ENCODE results near the gene NOS3. TPM values are rescaled to one million over a fixed set of nuclear protein-coding genes. Genes with fewer than 3 reads are reported as not detected.

NOS3 gene
- total RNA-seq, 4 donors from 2014 or later, result 6.6 to 50.1 (median 15.8) TPM

DNA sequence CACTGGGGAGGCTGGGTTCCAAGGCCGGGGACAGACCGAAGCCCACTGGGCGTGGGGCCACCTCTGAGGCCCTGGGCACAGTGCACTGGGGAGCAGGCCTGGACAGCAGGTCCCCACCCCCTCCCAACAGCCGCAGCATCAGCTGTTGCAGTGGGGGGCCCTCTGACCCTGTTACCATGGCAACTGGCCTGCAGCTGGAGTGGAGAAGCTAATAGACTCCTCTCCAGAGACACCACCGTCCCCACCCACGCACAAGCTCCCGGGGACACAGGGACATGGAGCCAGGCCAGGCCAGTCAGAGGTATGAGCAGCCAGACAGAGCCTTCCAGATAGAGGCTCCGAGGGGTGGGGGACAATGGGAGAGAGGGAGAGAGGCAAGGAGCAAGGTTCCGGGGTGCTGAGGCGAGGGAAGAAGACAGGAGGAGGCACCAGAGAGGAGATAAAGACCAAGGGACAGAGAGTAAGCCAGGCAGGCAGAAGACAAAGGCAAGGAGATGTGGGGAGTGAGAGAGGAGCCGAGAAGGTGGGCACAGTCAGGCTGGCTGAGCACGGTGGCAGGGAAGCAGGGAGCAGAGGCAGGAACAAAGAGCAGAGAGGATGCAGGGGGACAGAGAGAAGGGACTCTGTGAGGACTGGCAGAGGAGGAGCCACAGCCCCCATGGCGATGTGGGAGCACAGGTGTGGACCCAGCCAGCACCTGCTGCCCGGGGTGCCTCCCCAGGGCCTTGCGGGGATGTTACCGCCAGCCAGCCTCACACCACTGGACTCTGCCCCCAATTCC, 19.4 kb upstream of the NOS3 start:
- Histone ChIP-seq H3K27me3 (no peaks in the 10 kb centered on the region), H3K36me3 (no peaks in the 10 kb centered on the region), H3K4me3 (no peak overlapping the region), H3K9me3 (no peaks in the 10 kb centered on the region), H3K4me1 (peaks cover 3 to 20% of the 10 kb centered on the region in 2 donors), H3K27ac (peak overlapping the region; percentile 75 to 80)
- TF ChIP-seq POLR2A (IDR thresholded peaks at IDR 0.05), result no peak
- no peak for TF ChIP-seq CTCF (IDR thresholded peaks at IDR 0.05)
- intact Hi-C loops (cut with DNase I; ENCODE audit: low total_unique reads), result no loop called here
- peak; percentile 55 to 60 for DNase-seq

GRCh38 chr7:150972023-150972468, 18.8 kb upstream of the NOS3 start:
- H3K27ac ChIP-seq, result peak overlapping the region; percentile 75 to 80
- H3K27me3 ChIP-seq, result no peaks in the 10 kb centered on the region
- TF ChIP-seq POLR2A (IDR thresholded peaks at IDR 0.05) (no peak), CTCF (IDR thresholded peaks at IDR 0.05) (no peak)
- H3K9me3 ChIP-seq, result no peaks in the 10 kb centered on the region
- H3K4me3 ChIP-seq, result no peak overlapping the region
- peak; percentile 90 to 95 for DNase-seq
- no peaks in the 10 kb centered on the region for H3K36me3 ChIP-seq
- intact Hi-C loops (cut with DNase I; ENCODE audit: low total_unique reads), result no loop called here
- peaks cover 3 to 21% of the 10 kb centered on the region in 2 donors for H3K4me1 ChIP-seq

DNA sequence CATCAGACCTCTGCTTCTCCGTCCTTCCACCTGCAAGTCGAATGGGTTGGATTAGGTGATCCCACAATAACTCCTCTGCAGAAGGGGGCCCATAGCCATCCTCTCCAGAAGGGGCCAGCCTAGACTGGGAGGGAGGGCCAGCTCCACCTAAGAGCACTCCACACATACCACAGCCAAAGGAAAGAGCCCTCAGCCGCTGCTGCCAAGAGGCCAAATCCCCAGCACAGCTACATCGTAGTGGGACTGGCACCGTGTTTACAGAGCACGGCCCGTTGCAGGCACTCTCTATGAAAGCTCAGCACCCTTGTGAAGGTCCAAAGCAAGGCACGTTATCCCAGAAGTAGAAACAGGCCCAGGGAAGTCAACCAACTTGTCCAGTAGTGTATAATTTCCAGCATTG, 18.1 kb upstream of the NOS3 start:
- DNase-seq, result no peak
- no peak overlapping the region for H3K4me3 ChIP-seq
- H3K27ac ChIP-seq, result peak overlapping the region; percentile 75 to 80
- H3K4me1 ChIP-seq, result peaks cover 3 to 28% of the 10 kb centered on the region in 2 donors
- no peaks in the 10 kb centered on the region for H3K9me3 ChIP-seq
- no peaks in the 10 kb centered on the region for H3K36me3 ChIP-seq
- no peak for TF ChIP-seq POLR2A (IDR thresholded peaks at IDR 0.05)
- no peak for TF ChIP-seq CTCF (IDR thresholded peaks at IDR 0.05)
- intact Hi-C loops (cut with DNase I; ENCODE audit: low total_unique reads), result no loop called here
- H3K27me3 ChIP-seq, result no peaks in the 10 kb centered on the region

DNA sequence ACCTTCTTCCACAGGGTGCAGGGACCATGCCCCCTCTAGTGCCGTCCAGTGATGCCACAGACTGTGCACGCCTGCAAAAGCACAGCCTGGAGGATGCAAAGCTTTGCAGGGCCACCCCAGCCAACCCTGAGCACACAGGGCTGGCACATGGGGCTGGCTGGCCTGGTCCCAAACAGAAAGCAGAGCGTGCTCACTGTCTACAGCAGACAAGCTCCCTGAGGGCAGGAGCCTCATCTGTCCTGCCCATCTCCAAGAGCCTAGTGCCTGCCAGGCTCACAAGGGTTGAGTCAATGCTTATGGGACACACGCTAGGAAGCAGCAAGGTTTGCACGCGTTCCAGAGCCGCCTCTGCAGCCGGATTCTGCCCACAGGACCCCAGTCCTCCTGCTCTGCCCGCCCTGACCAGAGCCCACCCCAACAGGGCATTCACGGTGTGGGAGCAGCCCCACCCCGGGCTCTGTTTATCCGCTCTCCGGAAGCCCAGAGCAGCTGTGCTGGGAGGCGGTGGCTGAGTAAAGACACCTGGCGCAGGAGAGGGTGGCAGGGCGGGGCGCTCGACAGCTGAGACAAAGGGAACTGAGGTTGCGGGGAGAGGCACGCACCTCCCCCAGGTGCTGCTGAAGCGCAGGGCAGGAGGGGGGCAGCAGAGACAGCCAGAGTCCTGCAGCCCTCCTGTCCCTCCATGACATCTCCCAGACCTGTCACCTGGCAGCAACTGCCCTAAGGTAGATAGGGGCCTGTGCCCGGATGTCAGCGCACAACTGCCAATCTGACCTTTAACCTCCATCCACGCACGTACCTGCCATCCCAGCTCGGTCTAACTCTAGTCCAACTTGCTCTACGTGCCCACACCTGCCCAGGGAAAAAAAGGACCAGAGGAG, 17.0 kb upstream of the NOS3 start:
- H3K36me3 ChIP-seq, result no peaks in the 10 kb centered on the region
- H3K27ac ChIP-seq, result peak overlapping the region; percentile 75 to 80
- peaks cover 3 to 30% of the 10 kb centered on the region in 2 donors for H3K4me1 ChIP-seq
- intact Hi-C loops (cut with DNase I; ENCODE audit: low total_unique reads), result no loop called here
- H3K27me3 ChIP-seq, result no peaks in the 10 kb centered on the region
- H3K4me3 ChIP-seq, result peak overlapping the region in 1 of 2 donors; percentile 47
- no peak for TF ChIP-seq POLR2A (IDR thresholded peaks at IDR 0.05)
- TF ChIP-seq CTCF (IDR thresholded peaks at IDR 0.05), result no peak
- H3K9me3 ChIP-seq, result no peaks in the 10 kb centered on the region
- DNase-seq, result peak in 1 of 2 donors; percentile 32

Data from uterus (tissue), 4 donors.